Measurements from ENCODE around the gene AP2S1.

DNA sequence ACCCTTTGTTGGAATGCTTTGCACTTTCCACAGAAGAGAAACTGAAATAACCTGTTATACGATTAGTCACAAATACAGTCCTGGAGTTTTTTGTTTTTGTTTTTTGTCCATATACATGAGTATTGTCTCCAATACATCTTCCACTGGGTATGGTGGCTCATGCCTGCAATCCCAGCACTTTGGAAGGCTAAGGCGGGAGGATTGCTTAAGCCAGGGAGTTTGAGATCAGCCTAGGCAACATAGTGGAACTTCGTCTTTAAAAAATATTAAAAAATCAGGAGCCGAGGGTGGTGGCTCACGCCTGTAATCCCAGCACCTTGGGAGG lies 25.0 kb downstream of the AP2S1 start:
- TF ChIP-seq POLR2AphosphoS5 (IDR thresholded peaks at IDR 0.05; ENCODE audit: low read depth), result no peak
- TF ChIP-seq, protein P1, sequence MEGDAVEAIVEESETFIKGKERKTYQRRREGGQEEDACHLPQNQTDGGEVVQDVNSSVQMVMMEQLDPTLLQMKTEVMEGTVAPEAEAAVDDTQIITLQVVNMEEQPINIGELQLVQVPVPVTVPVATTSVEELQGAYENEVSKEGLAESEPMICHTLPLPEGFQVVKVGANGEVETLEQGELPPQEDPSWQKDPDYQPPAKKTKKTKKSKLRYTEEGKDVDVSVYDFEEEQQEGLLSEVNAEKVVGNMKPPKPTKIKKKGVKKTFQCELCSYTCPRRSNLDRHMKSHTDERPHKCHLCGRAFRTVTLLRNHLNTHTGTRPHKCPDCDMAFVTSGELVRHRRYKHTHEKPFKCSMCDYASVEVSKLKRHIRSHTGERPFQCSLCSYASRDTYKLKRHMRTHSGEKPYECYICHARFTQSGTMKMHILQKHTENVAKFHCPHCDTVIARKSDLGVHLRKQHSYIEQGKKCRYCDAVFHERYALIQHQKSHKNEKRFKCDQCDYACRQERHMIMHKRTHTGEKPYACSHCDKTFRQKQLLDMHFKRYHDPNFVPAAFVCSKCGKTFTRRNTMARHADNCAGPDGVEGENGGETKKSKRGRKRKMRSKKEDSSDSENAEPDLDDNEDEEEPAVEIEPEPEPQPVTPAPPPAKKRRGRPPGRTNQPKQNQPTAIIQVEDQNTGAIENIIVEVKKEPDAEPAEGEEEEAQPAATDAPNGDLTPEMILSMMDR (IDR thresholded peaks at IDR 0.05; ENCODE audit: insufficient read depth, low read length), result no peak
- TF ChIP-seq GABPA (IDR thresholded peaks at IDR 0.05; ENCODE audit: low read depth), result no peak
- TF ChIP-seq, protein P2, sequence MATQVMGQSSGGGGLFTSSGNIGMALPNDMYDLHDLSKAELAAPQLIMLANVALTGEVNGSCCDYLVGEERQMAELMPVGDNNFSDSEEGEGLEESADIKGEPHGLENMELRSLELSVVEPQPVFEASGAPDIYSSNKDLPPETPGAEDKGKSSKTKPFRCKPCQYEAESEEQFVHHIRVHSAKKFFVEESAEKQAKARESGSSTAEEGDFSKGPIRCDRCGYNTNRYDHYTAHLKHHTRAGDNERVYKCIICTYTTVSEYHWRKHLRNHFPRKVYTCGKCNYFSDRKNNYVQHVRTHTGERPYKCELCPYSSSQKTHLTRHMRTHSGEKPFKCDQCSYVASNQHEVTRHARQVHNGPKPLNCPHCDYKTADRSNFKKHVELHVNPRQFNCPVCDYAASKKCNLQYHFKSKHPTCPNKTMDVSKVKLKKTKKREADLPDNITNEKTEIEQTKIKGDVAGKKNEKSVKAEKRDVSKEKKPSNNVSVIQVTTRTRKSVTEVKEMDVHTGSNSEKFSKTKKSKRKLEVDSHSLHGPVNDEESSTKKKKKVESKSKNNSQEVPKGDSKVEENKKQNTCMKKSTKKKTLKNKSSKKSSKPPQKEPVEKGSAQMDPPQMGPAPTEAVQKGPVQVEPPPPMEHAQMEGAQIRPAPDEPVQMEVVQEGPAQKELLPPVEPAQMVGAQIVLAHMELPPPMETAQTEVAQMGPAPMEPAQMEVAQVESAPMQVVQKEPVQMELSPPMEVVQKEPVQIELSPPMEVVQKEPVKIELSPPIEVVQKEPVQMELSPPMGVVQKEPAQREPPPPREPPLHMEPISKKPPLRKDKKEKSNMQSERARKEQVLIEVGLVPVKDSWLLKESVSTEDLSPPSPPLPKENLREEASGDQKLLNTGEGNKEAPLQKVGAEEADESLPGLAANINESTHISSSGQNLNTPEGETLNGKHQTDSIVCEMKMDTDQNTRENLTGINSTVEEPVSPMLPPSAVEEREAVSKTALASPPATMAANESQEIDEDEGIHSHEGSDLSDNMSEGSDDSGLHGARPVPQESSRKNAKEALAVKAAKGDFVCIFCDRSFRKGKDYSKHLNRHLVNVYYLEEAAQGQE (IDR thresholded peaks at IDR 0.05; ENCODE audit: insufficient replicate concordance, low read depth), result no peak

Measured in HL-60 (cell line).